ENCODE measurements around the gene TTLL11. TPM values are rescaled to one million over a fixed set of nuclear protein-coding genes. Genes with fewer than 3 reads are reported as not detected.

TTLL11 gene
- total RNA-seq, 6 donors from 2014 or later: 6.8 to 18.9 (median 12.9) TPM

- no peak for TF ChIP-seq EP300 (IDR thresholded peaks at IDR 0.05)
- TF ChIP-seq POLR2AphosphoS5 (IDR thresholded peaks at IDR 0.05): no peak
- TF ChIP-seq POLR2A (IDR thresholded peaks at IDR 0.05): no peak
- no peak for TF ChIP-seq CTCF (IDR thresholded peaks at IDR 0.05)
- H3K36me3 ChIP-seq: no peaks in the 10 kb centered on the region
- H3K4me3 ChIP-seq: no peak overlapping the region
- DNase-seq (no peak), ATAC-seq (ENCODE audit: low FRiP score in 2 of 2) (no peak)
- H3K27me3 ChIP-seq: peaks cover 0 to 15% (median 5%) of the 10 kb centered on the region in 4 donors
- H3K4me1 ChIP-seq: peaks cover 13 to 23% (median 19%) of the 10 kb centered on the region in 4 donors
- no peaks in the 10 kb centered on the region for H3K9me3 ChIP-seq
- no peak overlapping the region for H3K27ac ChIP-seq
- WGBS, 2 donors: 97 to 100% methylated on average over 1 to 6 of the region's 6 CpGs
Observed at GRCh38 chr9:122121931-122122330, 28.8 kb upstream of the TTLL11 start.

GRCh38 chr9:122121391-122121790 is 28.3 kb upstream of the TTLL11 start:
- ATAC-seq (ENCODE audit: low FRiP score in 2 of 2) (no peak), DNase-seq (no peak)
- Histone ChIP-seq H3K4me1 (peaks cover 8 to 18% (median 13%) of the 10 kb centered on the region in 4 donors), H3K9me3 (no peaks in the 10 kb centered on the region), H3K27me3 (peaks cover 0 to 12% (median 2%) of the 10 kb centered on the region in 4 donors), H3K36me3 (no peaks in the 10 kb centered on the region), H3K4me3 (no peak overlapping the region), H3K27ac (no peak overlapping the region)
- 97% methylated on average over 10 of the region's 10 CpGs; no CpG with 5 or more reads in 1 of the 2 donors for WGBS, 2 donors
- TF ChIP-seq CTCF (IDR thresholded peaks at IDR 0.05) (no peak), EP300 (IDR thresholded peaks at IDR 0.05) (no peak), POLR2AphosphoS5 (IDR thresholded peaks at IDR 0.05) (no peak), POLR2A (IDR thresholded peaks at IDR 0.05) (no peak)

GRCh38 chr9:122120316-122121071 is 27.4 kb upstream of the TTLL11 start:
- H3K4me1 ChIP-seq: peaks cover 0 to 9% (median 4%) of the 10 kb centered on the region in 4 donors
- ATAC-seq (ENCODE audit: low FRiP score in 2 of 2) (no peak), DNase-seq (no peak)
- WGBS, 2 donors: 91 to 95% methylated on average over 6 to 10 of the region's 10 CpGs
- TF ChIP-seq EP300 (IDR thresholded peaks at IDR 0.05): no peak
- TF ChIP-seq CTCF (IDR thresholded peaks at IDR 0.05): no peak
- TF ChIP-seq POLR2AphosphoS5 (IDR thresholded peaks at IDR 0.05): no peak
- TF ChIP-seq POLR2A (IDR thresholded peaks at IDR 0.05): no peak
- no peak overlapping the region for H3K27ac ChIP-seq
- no peaks in the 10 kb centered on the region for H3K36me3 ChIP-seq
- H3K27me3 ChIP-seq: peaks cover 0 to 3% (median 0%) of the 10 kb centered on the region in 4 donors
- no peak overlapping the region for H3K4me3 ChIP-seq
- H3K9me3 ChIP-seq: no peaks in the 10 kb centered on the region

- Histone ChIP-seq H3K27ac (no peak overlapping the region), H3K36me3 (no peaks in the 10 kb centered on the region), H3K27me3 (no peaks in the 10 kb centered on the region), H3K4me1 (peaks cover 0 to 3% (median 0%) of the 10 kb centered on the region in 4 donors), H3K4me3 (no peak overlapping the region), H3K9me3 (no peaks in the 10 kb centered on the region)
- DNase-seq (no peak), ATAC-seq (ENCODE audit: low FRiP score in 2 of 2) (no peak)
- TF ChIP-seq EP300 (IDR thresholded peaks at IDR 0.05) (no peak), POLR2A (IDR thresholded peaks at IDR 0.05) (no peak), CTCF (IDR thresholded peaks at IDR 0.05) (no peak), POLR2AphosphoS5 (IDR thresholded peaks at IDR 0.05) (no peak)
- WGBS, 2 donors: 91 to 94% methylated on average over 3 to 5 of the region's 5 CpGs
Observed at GRCh38 chr9:122119721-122120120, 26.6 kb upstream of the TTLL11 start.

- Histone ChIP-seq H3K27ac (no peak overlapping the region), H3K36me3 (no peaks in the 10 kb centered on the region), H3K27me3 (no peaks in the 10 kb centered on the region), H3K4me1 (peaks cover 0 to 3% (median 0%) of the 10 kb centered on the region in 4 donors), H3K9me3 (no peaks in the 10 kb centered on the region), H3K4me3 (no peak overlapping the region)
- no peak for TF ChIP-seq EP300 (IDR thresholded peaks at IDR 0.05)
- no peak for TF ChIP-seq POLR2A (IDR thresholded peaks at IDR 0.05)
- no peak for TF ChIP-seq CTCF (IDR thresholded peaks at IDR 0.05)
- no peak for TF ChIP-seq POLR2AphosphoS5 (IDR thresholded peaks at IDR 0.05)
- ATAC-seq (ENCODE audit: low FRiP score in 2 of 2) (no peak), DNase-seq (no peak)
- WGBS, 2 donors: 89 to 92% methylated on average over 13 of the region's 13 CpGs
Observed at GRCh38 chr9:122119166-122119521, 26.0 kb upstream of the TTLL11 start.

Data from upper lobe of left lung (tissue), 6 donors.